ENCODE data around the gene TMEM179.

Gene TMEM179

DNA sequence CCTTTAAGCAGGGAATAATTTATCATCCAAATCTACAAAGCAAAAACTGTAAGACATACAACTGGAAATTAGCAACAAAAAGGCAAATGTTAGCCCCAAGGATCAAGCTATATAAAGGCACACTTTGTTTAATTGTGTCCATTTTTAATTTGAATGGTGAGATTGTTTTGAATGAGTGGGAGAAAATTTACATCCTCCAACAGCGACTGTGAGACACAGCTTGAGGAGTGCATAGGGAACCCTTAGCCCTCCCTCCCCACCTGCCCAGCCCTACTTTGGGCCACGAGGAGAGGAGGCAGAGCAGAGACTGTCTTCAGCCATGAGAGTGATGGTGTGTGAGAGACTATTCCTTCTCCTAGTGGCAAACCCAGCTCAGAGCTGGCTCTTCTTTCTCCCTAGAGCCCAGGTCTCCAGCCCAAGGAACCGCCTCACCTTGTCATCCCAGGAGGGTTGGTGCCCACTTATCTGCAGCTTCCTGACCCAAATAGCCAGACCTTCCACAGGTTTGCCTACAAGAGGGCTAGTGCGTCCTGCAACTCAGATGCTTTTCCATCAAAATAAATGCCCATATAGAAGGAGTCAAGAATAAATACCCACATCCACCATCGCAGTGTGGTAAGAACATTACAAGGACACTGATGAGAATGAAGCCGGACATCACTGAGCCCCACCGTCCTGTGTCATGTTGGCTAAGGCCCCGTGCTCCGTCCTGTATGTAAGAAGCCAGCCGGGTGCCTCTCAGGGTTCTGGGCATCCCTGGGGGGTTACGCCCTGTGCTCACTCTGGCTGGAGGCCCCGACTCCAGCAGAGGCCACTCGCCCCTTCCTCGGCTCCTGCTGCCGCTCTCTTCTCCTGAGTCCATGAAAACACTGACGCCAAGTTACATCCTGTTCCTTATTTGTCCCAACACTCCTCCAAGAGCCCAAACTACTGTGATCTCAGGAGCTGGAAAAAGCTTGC is 61.4 kb downstream of the TMEM179 start:
- peaks cover 5% of the 10 kb centered on the region for H3K27me3 ChIP-seq (ENCODE audit: control insufficient read depth, insufficient read depth, low read length)
- no peak overlapping the region for H3K4me3 ChIP-seq (ENCODE audit: low read length)
- H3K36me3 ChIP-seq (ENCODE audit: control insufficient read depth, insufficient read depth, low read length), result no peaks in the 10 kb centered on the region
- no peak overlapping the region for H3K9ac ChIP-seq (ENCODE audit: low read length)
- H3K27ac ChIP-seq (ENCODE audit: low read depth, low read length), result no peak overlapping the region
- H3K4me1 ChIP-seq (ENCODE audit: control insufficient read depth, insufficient read depth, low read length), result no peaks in the 10 kb centered on the region

DNA sequence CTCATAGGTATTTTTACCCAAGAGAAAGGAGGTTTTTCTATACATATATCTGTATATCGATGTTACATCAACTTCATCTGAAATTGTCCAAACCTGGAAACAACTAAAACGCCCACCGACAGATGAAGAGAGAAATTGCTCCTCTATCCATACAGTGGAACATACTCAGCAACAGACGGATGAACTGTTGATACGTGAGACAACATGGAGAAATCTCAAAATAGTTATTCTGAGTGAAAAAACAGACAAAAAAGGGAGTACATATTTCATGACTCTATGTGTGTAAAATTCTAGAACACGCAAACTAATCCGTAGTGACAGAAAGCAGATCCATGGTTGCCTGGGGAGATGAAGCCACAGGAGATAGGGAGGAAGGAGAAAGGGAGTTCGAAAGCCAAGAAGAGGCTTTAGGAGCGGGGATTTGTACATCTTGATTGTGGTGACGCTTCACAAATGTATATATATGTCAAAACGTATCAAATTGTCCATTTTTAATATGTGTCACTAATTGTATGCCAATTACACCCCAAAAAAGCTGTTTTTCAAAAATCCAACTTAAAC is 62.6 kb downstream of the TMEM179 start:
- no peaks in the 10 kb centered on the region for H3K4me1 ChIP-seq (ENCODE audit: control insufficient read depth, insufficient read depth, low read length)
- H3K9ac ChIP-seq (ENCODE audit: low read length), result no peak overlapping the region
- no peak overlapping the region for H3K27ac ChIP-seq (ENCODE audit: low read depth, low read length)
- H3K4me3 ChIP-seq (ENCODE audit: low read length), result no peak overlapping the region
- H3K36me3 ChIP-seq (ENCODE audit: control insufficient read depth, insufficient read depth, low read length), result no peaks in the 10 kb centered on the region
- H3K27me3 ChIP-seq (ENCODE audit: control insufficient read depth, insufficient read depth, low read length), result peaks cover 5% of the 10 kb centered on the region
